CD4-positive, alpha-beta T cell treated with Interferon alpha-2 for 1 hour (primary cell): ENCODE results near the gene DGKE.

Experiments
- DNase-seq, 2 donors: peaks; one replicate each; pipeline ENCODE4 v3.0.0-alpha.2; 2020 to 2022

Gene DGKE

DNA sequence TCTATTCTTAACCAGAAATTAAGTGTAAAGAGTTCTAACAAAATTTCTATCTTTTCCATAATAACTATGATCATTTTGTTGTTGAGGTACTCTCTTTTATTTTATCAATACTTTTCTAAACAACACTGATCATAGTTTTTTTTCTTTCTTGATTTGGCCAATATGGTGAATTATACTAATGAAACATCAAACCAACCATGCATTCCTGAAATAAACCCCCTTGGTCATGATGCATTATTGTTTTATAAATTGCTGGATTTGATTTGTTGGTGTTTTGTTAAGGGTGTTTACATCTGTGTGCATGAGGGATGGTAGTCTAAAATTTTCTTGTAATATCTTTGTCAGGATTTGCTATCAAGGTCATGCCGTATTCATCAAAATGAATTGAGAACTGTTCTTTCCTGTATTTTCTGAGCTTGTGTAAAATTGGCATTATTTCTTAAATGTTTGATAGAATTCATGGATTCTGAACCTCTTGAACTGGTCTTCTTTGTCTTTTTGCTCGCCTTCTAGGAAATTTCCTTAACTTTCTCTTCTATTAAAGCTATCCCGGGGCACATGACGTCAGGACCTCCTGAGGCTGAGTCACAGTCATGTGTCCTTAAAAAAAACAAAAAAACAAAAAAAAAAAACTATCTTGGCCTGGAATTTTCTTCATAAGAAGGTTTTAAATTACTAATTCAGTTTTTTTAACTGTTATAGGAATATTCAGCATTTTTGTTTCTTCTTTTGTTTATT, 83.8 kb downstream of the DGKE start:
- DNase-seq: no peak

DNA sequence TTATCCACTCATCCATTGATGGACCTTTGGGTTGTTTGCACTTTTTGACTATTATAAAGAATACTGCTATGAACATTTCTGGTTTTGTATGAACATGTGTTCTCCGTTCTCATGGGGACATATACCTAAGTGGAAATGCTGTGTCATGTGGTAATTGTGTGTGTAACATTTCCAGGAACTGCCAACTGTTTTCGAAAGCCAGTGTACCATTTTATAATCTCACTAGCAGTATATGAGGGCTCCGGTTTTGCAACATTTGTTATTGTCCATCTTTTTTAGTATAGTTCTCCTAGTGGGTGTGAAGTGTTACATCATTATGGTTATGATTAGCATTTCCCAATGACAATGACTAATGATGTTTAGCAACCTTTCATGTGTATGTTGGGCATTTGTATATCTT, 85.0 kb downstream of the DGKE start:
- peak in 1 of 2 donors; percentile 65 for DNase-seq
